ENCODE results near the gene LCN15. TPM values are rescaled to one million over a fixed set of nuclear protein-coding genes. Genes with fewer than 3 reads are reported as not detected.

The LCN15 gene, protein sequence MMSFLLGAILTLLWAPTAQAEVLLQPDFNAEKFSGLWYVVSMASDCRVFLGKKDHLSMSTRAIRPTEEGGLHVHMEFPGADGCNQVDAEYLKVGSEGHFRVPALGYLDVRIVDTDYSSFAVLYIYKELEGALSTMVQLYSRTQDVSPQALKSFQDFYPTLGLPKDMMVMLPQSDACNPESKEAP
- not detected for total RNA-seq
- polyA plus RNA-seq = not detected
- long read RNA-seq, donor 1 = 0 reads
- long read RNA-seq, donor 2 = 0 reads
- long read RNA-seq, donor 3 = 0 reads
- long read RNA-seq, donor 4 = 0 reads
- long read RNA-seq, donor 5, partial matches to known transcripts = 0 of 1 reads
- long read RNA-seq, donor 5, other reads (novel, unspliced or antisense) = 0 of 1 reads
- long read RNA-seq, donor 6, partial matches to known transcripts = 232 of 510 reads
- long read RNA-seq, donor 6, other reads (novel, unspliced or antisense) = 278 of 510 reads
- long read RNA-seq, donor 7 = 0 reads
- long read RNA-seq, donor 8 = 0 reads
- long read RNA-seq, donor 9 = 0 reads
- long read RNA-seq, donor 10, transcript LCN15-201 (7 exons, 762 nt) = major isoform, 5 of 6 reads
- long read RNA-seq, donor 10, partial matches to known transcripts = 0 of 6 reads
- long read RNA-seq, donor 10, other reads (novel, unspliced or antisense) = 0 of 6 reads

DNA sequence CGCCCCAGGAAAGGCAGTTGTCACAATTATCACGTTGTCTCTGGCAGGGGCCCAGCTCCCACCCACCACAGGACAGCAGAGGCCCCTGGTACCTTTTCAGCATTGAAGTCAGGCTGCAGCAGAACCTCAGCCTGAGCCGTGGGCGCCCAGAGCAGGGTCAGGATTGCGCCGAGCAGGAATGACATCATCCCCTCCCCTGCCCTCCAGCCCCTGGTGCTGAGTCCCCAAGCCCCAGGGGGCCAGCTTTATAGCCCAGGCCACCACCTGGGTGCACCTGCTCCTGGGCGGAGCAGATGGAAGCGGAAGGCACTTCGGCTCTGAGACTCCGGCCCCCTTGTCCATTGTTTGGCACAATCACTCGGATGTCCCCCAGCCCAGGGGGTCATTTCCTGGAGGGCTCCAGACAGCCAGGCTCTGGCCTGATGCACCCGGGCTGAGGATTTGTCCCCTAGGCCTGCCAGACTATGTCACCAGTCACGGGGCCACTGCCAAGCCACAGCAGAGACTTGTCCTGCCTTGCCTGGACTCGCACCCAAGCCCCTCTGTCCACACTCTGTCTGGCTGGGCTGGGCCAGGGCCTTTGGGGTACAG, at the start of gene LCN15:
LCN15 (minus strand) TSS at position 218 of the 591 bp plus-strand sequence; CDS start at position 188, 30 bp downstream.
- no peak for DNase-seq
- H3K9me3 ChIP-seq = no peaks in the 10 kb centered on the region
- H3K4me3 ChIP-seq = no peak within 1 kb of the TSS
- H3K4me1 ChIP-seq = peaks cover 0 to 16% (median 14%) of the 10 kb centered on the region in 4 donors
- no peak for TF ChIP-seq POLR2A (IDR thresholded peaks at IDR 0.05)
- H3K27me3 ChIP-seq = peaks cover 0 to 85% (median 12%) of the 10 kb centered on the region in 3 donors
- H3K36me3 ChIP-seq = no peaks in the 10 kb centered on the region
- 68 to 82% (median 76%) methylated on average over 5 to 14 of the region's 14 CpGs for WGBS, 5 donors
- no peak within 1 kb of the TSS for H3K27ac ChIP-seq
- intact Hi-C loops (cut with DNase I; ENCODE audit: low total_unique reads) = no loop called here

DNA sequence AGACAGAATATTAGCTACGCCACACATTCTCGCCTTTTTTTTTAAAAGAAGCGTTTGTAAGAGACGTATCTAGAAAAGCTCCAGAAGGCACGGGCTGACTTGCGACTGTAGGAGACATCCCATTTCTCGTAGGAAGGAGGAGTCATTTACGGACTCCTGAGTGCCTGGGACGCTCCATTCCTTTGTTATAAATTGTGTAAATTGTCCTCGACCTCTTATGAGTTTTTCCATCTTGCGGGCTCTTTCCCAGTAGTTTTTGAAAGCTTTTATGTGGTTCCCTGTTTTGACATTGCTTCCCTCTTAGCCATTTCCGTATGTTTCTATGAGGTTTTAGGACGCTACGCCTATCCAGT, 44.5 kb upstream of the LCN15 start:
- intact Hi-C loops (cut with DNase I; ENCODE audit: low total_unique reads) = no loop called here
- no peaks in the 10 kb centered on the region for H3K9me3 ChIP-seq
- H3K36me3 ChIP-seq = peaks cover 6 to 37% (median 23%) of the 10 kb centered on the region in 4 donors
- DNase-seq = peak in 1 of 2 donors; percentile 44
- H3K27ac ChIP-seq = peak overlapping the region in 4 of 5 donors; percentile 70 to 96 (median 90)
- H3K4me3 ChIP-seq = peak overlapping the region; percentile 94 to 100 (median 98)
- H3K4me1 ChIP-seq = peaks cover 30 to 61% (median 48%) of the 10 kb centered on the region in 4 donors
- WGBS, 5 donors = 2 to 7% (median 5%) methylated on average over 14 of the region's 14 CpGs
- TF ChIP-seq POLR2AphosphoS5 (IDR thresholded peaks at IDR 0.05) (no peak), EP300 (IDR thresholded peaks at IDR 0.05) (no peak), POLR2A (IDR thresholded peaks at IDR 0.05) (no peak)
- TF ChIP-seq, protein P1, sequence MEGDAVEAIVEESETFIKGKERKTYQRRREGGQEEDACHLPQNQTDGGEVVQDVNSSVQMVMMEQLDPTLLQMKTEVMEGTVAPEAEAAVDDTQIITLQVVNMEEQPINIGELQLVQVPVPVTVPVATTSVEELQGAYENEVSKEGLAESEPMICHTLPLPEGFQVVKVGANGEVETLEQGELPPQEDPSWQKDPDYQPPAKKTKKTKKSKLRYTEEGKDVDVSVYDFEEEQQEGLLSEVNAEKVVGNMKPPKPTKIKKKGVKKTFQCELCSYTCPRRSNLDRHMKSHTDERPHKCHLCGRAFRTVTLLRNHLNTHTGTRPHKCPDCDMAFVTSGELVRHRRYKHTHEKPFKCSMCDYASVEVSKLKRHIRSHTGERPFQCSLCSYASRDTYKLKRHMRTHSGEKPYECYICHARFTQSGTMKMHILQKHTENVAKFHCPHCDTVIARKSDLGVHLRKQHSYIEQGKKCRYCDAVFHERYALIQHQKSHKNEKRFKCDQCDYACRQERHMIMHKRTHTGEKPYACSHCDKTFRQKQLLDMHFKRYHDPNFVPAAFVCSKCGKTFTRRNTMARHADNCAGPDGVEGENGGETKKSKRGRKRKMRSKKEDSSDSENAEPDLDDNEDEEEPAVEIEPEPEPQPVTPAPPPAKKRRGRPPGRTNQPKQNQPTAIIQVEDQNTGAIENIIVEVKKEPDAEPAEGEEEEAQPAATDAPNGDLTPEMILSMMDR (IDR thresholded peaks at IDR 0.05) = no peak
- H3K27me3 ChIP-seq = no peaks in the 10 kb centered on the region

DNA sequence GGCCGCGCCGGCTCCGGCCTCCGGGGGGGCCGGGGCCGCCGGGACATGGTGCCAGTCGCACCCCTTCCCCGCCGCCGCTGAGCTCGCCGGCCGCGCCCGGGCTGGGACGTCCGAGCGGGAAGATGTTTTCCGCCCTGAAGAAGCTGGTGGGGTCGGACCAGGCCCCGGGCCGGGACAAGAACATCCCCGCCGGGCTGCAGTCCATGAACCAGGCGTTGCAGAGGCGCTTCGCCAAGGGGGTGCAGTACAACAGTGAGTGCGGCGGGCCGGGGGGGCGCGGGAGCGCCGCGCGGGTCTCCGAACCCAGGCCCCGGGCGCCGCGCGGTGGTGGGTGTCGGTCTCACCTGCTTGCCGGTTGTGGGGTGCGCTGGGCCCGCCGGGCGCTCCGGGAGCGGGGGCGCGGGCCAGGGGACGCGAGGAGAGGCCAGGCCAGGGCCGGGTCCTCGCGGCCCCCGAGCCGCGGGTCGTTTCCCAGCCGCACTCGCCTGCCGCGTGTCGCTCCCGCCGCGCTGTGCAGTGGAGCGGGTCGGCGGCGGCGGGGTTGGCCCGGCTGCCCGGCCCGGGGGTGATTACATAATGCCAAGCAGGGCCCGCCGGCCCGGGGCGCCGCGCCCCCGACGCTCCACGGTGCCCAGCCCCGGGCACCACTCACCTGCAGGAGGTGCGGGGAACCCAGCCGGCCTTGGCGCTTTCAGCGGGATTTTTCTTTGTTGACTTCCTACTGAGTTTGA, 43.9 kb upstream of the LCN15 start:
- WGBS, 5 donors = 0 to 1% (median 0%) methylated on average over 53 to 93 of the region's 93 CpGs
- Histone ChIP-seq H3K9me3 (no peaks in the 10 kb centered on the region), H3K36me3 (peaks cover 5 to 34% (median 21%) of the 10 kb centered on the region in 4 donors), H3K4me3 (peak overlapping the region; percentile 94 to 100 (median 98)), H3K27ac (peak overlapping the region; percentile 70 to 96 (median 92)), H3K27me3 (no peaks in the 10 kb centered on the region), H3K4me1 (peaks cover 30 to 61% (median 48%) of the 10 kb centered on the region in 4 donors)
- TF ChIP-seq, protein P1 (IDR thresholded peaks at IDR 0.05) = no peak
- no peak for TF ChIP-seq POLR2AphosphoS5 (IDR thresholded peaks at IDR 0.05)
- TF ChIP-seq POLR2A (IDR thresholded peaks at IDR 0.05) = no peak
- no peak for TF ChIP-seq EP300 (IDR thresholded peaks at IDR 0.05)
- peak; percentile 34 to 57 for DNase-seq
- intact Hi-C loops (cut with DNase I; ENCODE audit: low total_unique reads) = no loop called here

DNA sequence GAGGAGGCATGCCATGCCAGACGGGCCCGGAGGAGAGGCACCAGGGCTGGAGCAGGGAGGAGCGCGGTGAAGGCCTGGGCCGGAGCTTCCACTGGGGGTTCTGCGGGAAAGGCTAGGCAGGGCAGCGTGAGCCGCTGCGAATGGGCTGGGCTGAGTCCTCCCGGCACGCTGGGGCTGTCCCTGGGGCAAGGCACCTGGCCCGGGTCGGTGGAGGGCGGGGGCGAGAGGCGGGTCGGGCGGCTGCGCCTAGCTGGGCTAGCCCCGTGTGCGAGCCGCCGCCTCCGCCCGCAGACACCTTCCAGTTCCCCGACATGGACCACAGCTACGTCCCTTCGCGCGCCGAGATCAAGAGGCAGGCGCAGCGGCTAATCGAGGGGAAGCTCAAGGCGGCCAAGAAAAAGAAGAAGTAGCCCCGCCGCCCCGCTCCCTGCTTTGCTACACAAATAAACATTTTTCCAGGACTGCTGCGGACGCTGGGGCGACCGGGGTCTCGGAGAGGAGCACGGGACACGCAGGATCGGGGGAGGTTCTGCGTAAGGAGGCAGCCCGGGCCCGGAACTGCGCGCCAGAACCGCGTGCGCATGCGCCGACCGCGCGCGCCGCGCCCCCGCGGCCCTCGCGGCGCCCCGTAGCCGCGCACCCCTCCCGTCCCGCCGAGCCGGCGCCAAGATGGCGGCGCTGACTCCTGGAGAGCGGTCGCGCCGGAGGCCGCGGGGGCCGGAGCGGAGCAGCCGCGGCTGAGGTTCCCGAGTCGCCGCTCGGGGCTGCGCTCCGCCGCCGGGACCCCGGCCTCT, 43.2 kb upstream of the LCN15 start, which contains the start of gene RABL6:
RABL6 (plus strand) TSS at position 668 of the 794 bp plus-strand sequence. CDS start 249 bp downstream, outside the sequence.
- Histone ChIP-seq H3K27me3 (peaks cover 0 to 3% (median 0%) of the 10 kb centered on the region in 3 donors), H3K27ac (peak within 1 kb of the TSS; percentile 88 to 96 (median 93)), H3K36me3 (peaks cover 0 to 26% (median 13%) of the 10 kb centered on the region in 4 donors), H3K9me3 (no peaks in the 10 kb centered on the region), H3K4me3 (peak within 1 kb of the TSS; percentile 94 to 100 (median 98)), H3K4me1 (peaks cover 30 to 57% (median 47%) of the 10 kb centered on the region in 4 donors)
- TF ChIP-seq EP300 (IDR thresholded peaks at IDR 0.05) (no peak), POLR2AphosphoS5 (IDR thresholded peaks at IDR 0.05) (peak in 2 of 3 donors; percentile 67 to 74), POLR2A (IDR thresholded peaks at IDR 0.05) (no peak)
- TF ChIP-seq, protein P1 (IDR thresholded peaks at IDR 0.05) = no peak
- WGBS, 5 donors = 0 to 1% (median 1%) methylated on average over 23 to 96 of the region's 96 CpGs
- intact Hi-C loops (cut with DNase I; ENCODE audit: low total_unique reads) = no loop called here
- peak; percentile 79 to 93 for DNase-seq

Measured in stomach (tissue), 19 donors.